HG03457 (cell line): ENCODE measurements around the gene LRRN4CL.
"Not testable (repeated sequence)": the region's sequence is repeated elsewhere in the genome, so short reads cannot be mapped to it uniquely, and the experiment has no call there.

Source experiments
- ATAC-seq: cut with Tn5 transposase; IDR thresholded peaks from one replicate; pipeline ENCODE4 v1.9.1; 2021; ENCODE audit warnings: moderate number of reproducible peaks; ENCODE audit not compliant: unreplicated experiment

The LRRN4CL gene

GRCh38 chr11:62710001-62710345, 20.6 kb upstream of the LRRN4CL start:
- no peak for ATAC-seq

- peak; percentile 44 for ATAC-seq
Observed at GRCh38 chr11:62709247-62710000, 20.1 kb upstream of the LRRN4CL start.

- no peak for ATAC-seq
Observed at GRCh38 chr11:62708793-62709192, 19.5 kb upstream of the LRRN4CL start.

GRCh38 chr11:62708392-62708791, 19.1 kb upstream of the LRRN4CL start:
- ATAC-seq: no peak

- no peak for ATAC-seq
Observed at GRCh38 chr11:62707277-62707861, 18.0 kb upstream of the LRRN4CL start, which contains the start of the genes BSCL2 and GNG3. BSCL2 (minus strand) TSS chr11:62707424; CDS start chr11:62707195, 229 bp downstream. GNG3 (plus strand) TSS chr11:62707676; CDS start chr11:62708296, 620 bp downstream.

- no peak for ATAC-seq
Observed at GRCh38 chr11:62706850-62707247, 17.5 kb upstream of the LRRN4CL start.

GRCh38 chr11:62705880-62706849, 16.8 kb upstream of the LRRN4CL start:
- peak; percentile 42 for ATAC-seq

- ATAC-seq: no peak
Observed at GRCh38 chr11:62705413-62705812, 16.1 kb upstream of the LRRN4CL start.

- not testable (repeated sequence) for ATAC-seq
Observed at GRCh38 chr11:62703921-62704320, 14.6 kb upstream of the LRRN4CL start.

GRCh38 chr11:62702246-62702645, 12.9 kb upstream of the LRRN4CL start:
- no peak for ATAC-seq

GRCh38 chr11:62694455-62695167, 5.3 kb upstream of the LRRN4CL start:
- ATAC-seq: no peak

- ATAC-seq: not testable (repeated sequence)
Observed at GRCh38 chr11:62693624-62694023, 4.3 kb upstream of the LRRN4CL start.

GRCh38 chr11:62688491-62688890, 839 bp downstream of the LRRN4CL start:
- ATAC-seq: no peak

GRCh38 chr11:62687508-62688396, 1.6 kb downstream of the LRRN4CL start:
- ATAC-seq: no peak

- ATAC-seq: no peak
Observed at GRCh38 chr11:62682518-62682917, 6.8 kb downstream of the LRRN4CL start.

- no peak for ATAC-seq
Observed at GRCh38 chr11:62680825-62681240, 8.5 kb downstream of the LRRN4CL start.

- ATAC-seq: no peak
Observed at GRCh38 chr11:62678770-62679696, 10.3 kb downstream of the LRRN4CL start, which contains the start of gene UBXN1. UBXN1 (minus strand) TSS chr11:62679073; CDS start chr11:62678923, 150 bp downstream.

GRCh38 chr11:62678433-62678769, 10.9 kb downstream of the LRRN4CL start:
- no peak for ATAC-seq

- ATAC-seq: no peak
Observed at GRCh38 chr11:62677714-62678113, 11.6 kb downstream of the LRRN4CL start.
